ENCODE results near the gene HBA2. TPM values are rescaled to one million over a fixed set of nuclear protein-coding genes. Genes with fewer than 3 reads are reported as not detected.

HBA2 gene
- total RNA-seq, 1 donor from 2014 or later: not detected

GRCh38 chr16:212999-213398, 40.3 kb downstream of the HBA2 start:
- Mint-ChIP-seq H3K27me3 (ENCODE audit: unreplicated experiment) (no peaks in the 10 kb centered on the region), H3K4me3 (ENCODE audit: unreplicated experiment) (no peak overlapping the region), H3K27ac (ENCODE audit: unreplicated experiment) (no peak overlapping the region), H3K4me1 (ENCODE audit: low read depth, unreplicated experiment) (no peaks in the 10 kb centered on the region), H3K9me3 (ENCODE audit: unreplicated experiment) (no peaks in the 10 kb centered on the region), H3K36me3 (ENCODE audit: unreplicated experiment) (no peaks in the 10 kb centered on the region)
- DNase-seq: no peak
- TF ChIP-seq CTCF (IDR thresholded peaks at IDR 0.05; ENCODE audit: partially characterized antibody, unreplicated experiment): no peak

- no peaks in the 10 kb centered on the region for H3K27me3 Mint-ChIP-seq (ENCODE audit: unreplicated experiment)
- H3K4me3 Mint-ChIP-seq (ENCODE audit: unreplicated experiment): no peak overlapping the region
- peaks cover 5% of the 10 kb centered on the region for H3K36me3 Mint-ChIP-seq (ENCODE audit: unreplicated experiment)
- no peak overlapping the region for H3K27ac Mint-ChIP-seq (ENCODE audit: unreplicated experiment)
- no peaks in the 10 kb centered on the region for H3K9me3 Mint-ChIP-seq (ENCODE audit: unreplicated experiment)
- no peak for TF ChIP-seq CTCF (IDR thresholded peaks at IDR 0.05; ENCODE audit: partially characterized antibody, unreplicated experiment)
- DNase-seq: no peak
- H3K4me1 Mint-ChIP-seq (ENCODE audit: low read depth, unreplicated experiment): no peaks in the 10 kb centered on the region
These were observed 47.3 kb downstream of the HBA2 start for GRCh38 chr16:220021-220420.

Other genes starting within 250 kb of the HBA2 start
- gene POLR3K, start 119.3 kb upstream of the HBA2 start, total RNA-seq (ENCODE audit: unreplicated experiment): 10.2 TPM
- 21.5 TPM for gene SNRNP25, start 119.0 kb upstream of the HBA2 start, total RNA-seq (ENCODE audit: unreplicated experiment)
- gene RHBDF1, start 100.2 kb upstream of the HBA2 start, total RNA-seq (ENCODE audit: unreplicated experiment): 25.2 TPM
- 24.7 TPM for gene MPG, start 94.7 kb upstream of the HBA2 start, total RNA-seq (ENCODE audit: unreplicated experiment)
- gene NPRL3, start 34.2 kb upstream of the HBA2 start, total RNA-seq (ENCODE audit: unreplicated experiment): 38.9 TPM
- gene HBZ, start 20.2 kb upstream of the HBA2 start, total RNA-seq (ENCODE audit: unreplicated experiment): not detected
- not detected for gene HBM, start 6.9 kb upstream of the HBA2 start, total RNA-seq (ENCODE audit: unreplicated experiment)
- gene HBA1, start 3.8 kb downstream of the HBA2 start, total RNA-seq (ENCODE audit: unreplicated experiment): 1.5 TPM
- gene HBQ1, start 7.6 kb downstream of the HBA2 start, total RNA-seq (ENCODE audit: unreplicated experiment): 1.5 TPM
- gene LUC7L, start 56.6 kb downstream of the HBA2 start, total RNA-seq (ENCODE audit: unreplicated experiment): 213 TPM
- 82.7 TPM for gene FAM234A, start 61.9 kb downstream of the HBA2 start, total RNA-seq (ENCODE audit: unreplicated experiment)
- 18.2 TPM for gene RGS11, start 103.1 kb downstream of the HBA2 start, total RNA-seq (ENCODE audit: unreplicated experiment)
- 13.8 TPM for gene ARHGDIG, start 107.7 kb downstream of the HBA2 start, total RNA-seq (ENCODE audit: unreplicated experiment)
- 11.8 TPM for gene PDIA2, start 110.3 kb downstream of the HBA2 start, total RNA-seq (ENCODE audit: unreplicated experiment)
- gene AXIN1, start 179.8 kb downstream of the HBA2 start, total RNA-seq (ENCODE audit: unreplicated experiment): 16.4 TPM
- gene MRPL28, start 197.7 kb downstream of the HBA2 start, total RNA-seq (ENCODE audit: unreplicated experiment): 69.6 TPM
- 54.5 TPM for gene PGAP6, start 209.1 kb downstream of the HBA2 start, total RNA-seq (ENCODE audit: unreplicated experiment)
- 82.6 TPM for gene NME4, start 224.3 kb downstream of the HBA2 start, total RNA-seq (ENCODE audit: unreplicated experiment)
- gene DECR2, start 229.0 kb downstream of the HBA2 start, total RNA-seq (ENCODE audit: unreplicated experiment): 26.2 TPM